VCaP (cell line): ENCODE measurements around the gene KRT82.
"Not testable (repeated sequence)": the region's sequence is repeated elsewhere in the genome, so short reads cannot be mapped to it uniquely, and the experiment has no call there.

Experiments
- H3K27ac ChIP-seq: fragments of 450-650 bp; 2 replicates; pipeline ENCODE4 v1.5.1; 2017
- TF ChIP-seq, protein P1 (sequence below): fragments of 450-650 bp; conservative IDR thresholded peaks from 2 replicates; pipeline ENCODE4 v1.5.1; 2017; ENCODE audit warnings: mild to moderate bottlenecking, moderate library complexity

KRT82 gene

DNA sequence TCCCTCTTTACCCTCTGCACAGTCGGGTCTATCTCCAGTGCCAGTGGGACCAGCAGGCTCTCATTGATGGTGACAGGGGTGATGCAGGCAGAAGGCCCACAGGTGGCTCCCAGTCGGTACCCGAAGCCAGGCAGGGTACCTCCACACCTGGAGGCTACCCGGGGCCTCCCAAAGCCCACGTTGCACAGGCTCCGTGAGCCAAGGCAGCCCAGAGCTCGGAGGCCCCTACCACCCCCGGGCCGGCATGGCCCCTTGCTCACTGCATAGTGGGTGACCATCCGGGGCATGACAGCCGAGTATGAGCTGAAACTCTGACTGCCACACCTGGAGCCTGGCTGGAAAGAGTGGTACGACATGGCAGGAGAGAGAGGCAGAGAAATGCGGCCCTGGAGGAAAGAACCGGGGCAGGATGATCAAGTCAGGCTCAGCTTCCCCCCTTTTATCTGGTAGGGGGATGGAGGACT lies at the start of gene KRT82:
Gene KRT82, minus strand, starts transcription at position 414 of the 464 bp plus-strand sequence. Its CDS starts 58 bp downstream, at position 356.
- TF ChIP-seq, protein P1, sequence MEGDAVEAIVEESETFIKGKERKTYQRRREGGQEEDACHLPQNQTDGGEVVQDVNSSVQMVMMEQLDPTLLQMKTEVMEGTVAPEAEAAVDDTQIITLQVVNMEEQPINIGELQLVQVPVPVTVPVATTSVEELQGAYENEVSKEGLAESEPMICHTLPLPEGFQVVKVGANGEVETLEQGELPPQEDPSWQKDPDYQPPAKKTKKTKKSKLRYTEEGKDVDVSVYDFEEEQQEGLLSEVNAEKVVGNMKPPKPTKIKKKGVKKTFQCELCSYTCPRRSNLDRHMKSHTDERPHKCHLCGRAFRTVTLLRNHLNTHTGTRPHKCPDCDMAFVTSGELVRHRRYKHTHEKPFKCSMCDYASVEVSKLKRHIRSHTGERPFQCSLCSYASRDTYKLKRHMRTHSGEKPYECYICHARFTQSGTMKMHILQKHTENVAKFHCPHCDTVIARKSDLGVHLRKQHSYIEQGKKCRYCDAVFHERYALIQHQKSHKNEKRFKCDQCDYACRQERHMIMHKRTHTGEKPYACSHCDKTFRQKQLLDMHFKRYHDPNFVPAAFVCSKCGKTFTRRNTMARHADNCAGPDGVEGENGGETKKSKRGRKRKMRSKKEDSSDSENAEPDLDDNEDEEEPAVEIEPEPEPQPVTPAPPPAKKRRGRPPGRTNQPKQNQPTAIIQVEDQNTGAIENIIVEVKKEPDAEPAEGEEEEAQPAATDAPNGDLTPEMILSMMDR = no peak
- H3K27ac ChIP-seq = no peak within 1 kb of the TSS

DNA sequence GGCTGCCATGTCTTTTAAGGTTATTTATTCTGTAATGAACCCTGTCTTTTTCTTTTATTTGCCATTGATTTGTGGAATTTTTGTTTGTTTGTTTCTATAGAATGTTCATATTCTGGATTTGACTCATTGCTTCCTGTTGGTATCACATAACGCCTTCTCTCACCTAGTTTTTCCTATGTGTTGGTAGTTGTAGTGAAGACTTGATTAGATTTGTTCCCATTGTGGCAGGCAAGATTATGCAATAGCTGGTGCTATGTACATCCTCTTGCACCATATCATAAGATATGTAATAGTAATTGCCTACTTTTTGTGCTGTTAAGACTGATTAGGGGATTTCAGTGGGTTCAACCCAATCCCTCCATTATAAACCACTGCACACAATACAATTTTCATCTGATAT lies 49.7 kb upstream of the KRT82 start:
- peak overlapping the region; percentile 63 for H3K27ac ChIP-seq
- TF ChIP-seq, protein P1 = no peak

DNA sequence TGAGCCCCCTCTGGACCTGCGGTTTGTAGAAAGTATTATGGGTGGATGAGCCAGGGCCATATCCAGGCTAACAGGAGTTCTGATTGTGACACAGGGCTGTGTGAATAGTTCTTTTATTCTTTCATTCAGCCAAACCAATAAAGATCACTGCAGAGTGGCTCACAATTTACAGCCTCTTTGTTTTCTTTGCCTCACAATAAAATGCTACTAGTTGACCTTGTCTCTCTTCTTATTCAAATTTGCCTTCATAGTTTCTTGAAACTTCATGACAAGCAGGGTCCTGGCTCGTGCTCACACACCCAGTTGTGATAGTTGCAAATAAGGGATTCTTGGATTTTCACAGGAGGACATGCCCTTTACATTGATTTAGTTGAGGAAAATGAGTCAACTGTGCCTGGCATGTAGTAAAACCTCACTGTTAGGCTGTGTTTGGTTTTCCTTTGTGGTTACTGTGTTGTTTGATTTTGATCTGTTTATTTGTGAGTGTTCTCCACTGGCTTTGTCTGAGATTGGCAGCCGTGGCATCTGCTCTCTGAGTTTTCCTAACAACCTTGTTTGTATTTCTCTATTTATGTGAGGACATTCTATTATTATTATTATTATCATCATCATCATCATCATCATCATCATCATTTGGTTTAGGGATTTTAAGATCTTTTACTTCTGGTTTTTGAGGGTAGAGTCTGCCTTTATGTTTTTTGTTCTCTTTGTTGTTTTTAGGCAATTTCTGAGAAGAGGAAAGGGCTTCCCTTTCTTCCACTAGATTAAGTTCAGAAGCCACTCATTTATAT lies 48.5 kb upstream of the KRT82 start:
- TF ChIP-seq, protein P1 = no peak
- peak overlapping the region; percentile 63 for H3K27ac ChIP-seq

DNA sequence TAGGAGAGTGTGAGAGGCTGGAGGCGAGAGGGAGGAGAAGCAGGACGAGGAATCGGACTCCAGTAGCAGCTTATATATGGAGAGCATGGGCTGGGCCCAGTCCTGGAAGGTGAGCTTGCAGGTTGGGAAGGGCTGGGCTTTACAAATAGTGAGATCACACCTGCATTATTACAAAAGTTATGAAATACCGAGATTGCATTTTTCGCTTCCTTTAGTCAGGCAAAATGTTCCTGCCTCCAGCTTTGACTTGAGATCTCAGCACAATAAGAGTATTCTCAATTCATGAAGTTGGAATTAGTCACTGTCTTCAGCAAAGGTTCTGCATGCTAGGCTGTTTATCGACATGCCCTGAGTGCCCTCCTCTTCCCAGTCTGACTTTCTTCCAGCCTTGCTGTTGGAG lies 46.0 kb upstream of the KRT82 start, which contains the start of gene KRT6B:
Gene KRT6B, minus strand, starts transcription at position 46 of the 400 bp plus-strand sequence. CDS start 68 bp downstream, outside the sequence.
- TF ChIP-seq, protein P1 = no peak
- no peak within 1 kb of the TSS; the same call in 1 of the 2 replicates for H3K27ac ChIP-seq

DNA sequence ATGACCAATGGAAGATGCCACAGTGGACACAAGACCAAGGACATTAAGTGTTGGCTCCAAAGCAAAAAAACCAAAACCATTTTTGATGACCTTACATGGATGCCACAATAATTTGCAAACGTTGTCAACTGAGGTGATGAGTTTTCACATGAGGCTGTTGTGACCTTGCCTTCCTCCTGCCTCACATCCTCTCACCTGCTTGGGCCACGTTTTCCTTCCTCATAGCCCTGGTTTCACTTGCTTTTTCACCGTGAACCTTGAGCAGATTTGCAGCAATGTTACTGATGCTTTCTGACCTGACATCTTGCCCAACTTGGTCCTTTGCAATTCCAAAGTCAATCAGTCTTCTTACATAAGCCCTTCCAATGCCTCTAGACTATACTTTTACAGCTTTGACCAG lies 42.1 kb upstream of the KRT82 start:
- TF ChIP-seq, protein P1 = no peak
- no peak overlapping the region for H3K27ac ChIP-seq

DNA sequence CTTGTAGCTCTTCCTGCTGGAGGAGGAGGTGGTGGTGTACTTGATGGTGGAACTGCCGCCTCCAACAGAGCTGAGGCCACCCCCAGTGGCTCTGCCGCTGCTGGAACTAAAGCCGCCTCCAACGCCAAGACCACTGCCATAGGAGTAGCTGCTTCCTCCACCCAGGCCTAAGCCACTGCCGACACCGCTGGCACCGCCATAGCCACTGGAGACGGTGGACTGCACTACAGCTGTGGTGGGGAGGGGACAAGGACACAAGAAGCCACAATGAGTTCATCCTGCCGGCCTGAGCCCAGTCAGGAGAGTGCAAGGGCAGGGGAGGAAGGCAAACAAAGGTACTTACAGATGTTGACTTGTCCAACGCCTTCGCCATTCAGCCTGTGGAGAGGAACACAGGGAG lies 41.1 kb upstream of the KRT82 start:
- H3K27ac ChIP-seq = not testable (repeated sequence)

DNA sequence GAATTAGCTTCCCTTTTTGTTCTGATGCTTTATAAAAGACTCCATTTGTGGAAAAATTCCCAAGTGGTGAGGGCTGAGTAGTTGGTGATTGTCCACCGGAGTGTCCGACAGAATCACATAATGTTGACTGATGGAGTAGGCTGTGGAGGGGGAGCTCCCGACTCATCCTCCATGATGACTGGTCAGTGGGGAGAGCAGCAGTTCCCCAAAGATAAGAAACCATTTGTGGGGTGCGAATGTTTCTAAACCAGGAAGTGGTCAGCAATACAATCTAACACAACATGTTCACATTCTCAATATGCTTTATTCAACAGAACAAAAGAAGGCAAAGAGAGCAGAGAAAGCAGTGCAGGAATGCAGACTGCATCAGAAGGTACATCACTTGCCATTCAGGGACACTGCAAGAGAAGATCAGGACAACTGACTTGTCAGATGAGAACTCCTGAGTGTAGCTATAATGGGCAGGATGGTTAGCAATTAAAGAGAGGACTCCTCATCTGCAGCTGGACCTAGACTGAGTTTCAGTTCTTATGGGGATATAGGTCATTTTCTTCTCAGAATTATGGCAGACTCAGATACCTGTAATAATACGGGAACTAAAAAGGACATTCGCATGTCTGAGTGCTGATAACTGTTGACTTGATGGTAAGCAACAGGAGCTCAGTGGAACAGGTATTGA lies 40.4 kb upstream of the KRT82 start:
- no peak overlapping the region for H3K27ac ChIP-seq
- TF ChIP-seq, protein P1 = no peak
